ENCODE data around the gene DMD.

Gene DMD

DNA sequence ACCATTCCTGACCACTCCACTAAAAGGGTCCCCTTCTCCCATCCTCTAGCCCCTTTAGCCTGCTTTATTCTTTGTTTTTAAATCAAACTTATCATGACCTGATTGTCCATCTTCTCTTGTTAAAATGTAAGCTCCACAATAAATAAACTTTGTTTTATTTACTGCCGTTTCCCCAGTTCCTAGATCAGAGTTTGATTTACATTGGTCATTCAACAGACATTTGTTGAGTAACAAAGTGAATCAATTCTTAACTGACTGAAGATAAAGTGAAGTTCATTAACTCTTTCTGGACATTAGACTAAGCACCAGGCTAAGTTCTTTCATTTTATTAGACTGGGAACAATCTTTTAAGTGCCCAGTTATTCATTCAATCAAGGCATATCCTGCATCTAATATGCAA lies 1876.4 kb downstream of the DMD start:
- no peak for ATAC-seq
- no peak for DNase-seq

DNA sequence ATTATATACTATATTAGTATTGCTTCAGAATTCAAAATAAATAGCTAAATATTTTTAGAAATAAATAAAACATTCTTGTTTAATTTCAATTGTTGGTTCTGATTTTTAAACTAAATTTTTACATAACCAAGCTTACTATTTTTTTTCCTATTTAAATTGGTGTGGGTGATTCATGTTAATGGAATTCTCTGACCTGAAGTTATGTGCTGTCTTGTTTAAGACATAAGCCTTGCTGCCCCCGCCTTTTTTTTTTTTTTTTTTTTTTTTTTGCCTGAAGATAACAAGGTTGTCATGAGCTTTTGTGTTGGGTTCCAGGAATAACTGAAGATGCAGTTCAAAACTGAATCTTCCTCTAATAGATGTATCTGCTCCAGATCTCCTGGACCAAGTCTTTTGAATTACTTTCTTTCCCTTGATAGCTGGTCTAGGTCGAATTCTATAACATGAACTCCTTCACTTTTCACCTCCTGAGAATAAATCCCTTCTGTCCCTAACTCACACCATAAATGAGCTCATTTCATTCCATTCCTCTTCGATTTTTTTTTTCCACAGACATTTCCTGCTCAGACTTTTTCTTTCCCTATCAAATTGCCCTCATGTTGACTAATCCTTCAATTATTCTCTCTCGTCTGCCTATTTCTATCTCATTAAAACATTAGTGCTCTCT lies 1878.1 kb downstream of the DMD start:
- ATAC-seq: no peak
- no peak for DNase-seq

DNA sequence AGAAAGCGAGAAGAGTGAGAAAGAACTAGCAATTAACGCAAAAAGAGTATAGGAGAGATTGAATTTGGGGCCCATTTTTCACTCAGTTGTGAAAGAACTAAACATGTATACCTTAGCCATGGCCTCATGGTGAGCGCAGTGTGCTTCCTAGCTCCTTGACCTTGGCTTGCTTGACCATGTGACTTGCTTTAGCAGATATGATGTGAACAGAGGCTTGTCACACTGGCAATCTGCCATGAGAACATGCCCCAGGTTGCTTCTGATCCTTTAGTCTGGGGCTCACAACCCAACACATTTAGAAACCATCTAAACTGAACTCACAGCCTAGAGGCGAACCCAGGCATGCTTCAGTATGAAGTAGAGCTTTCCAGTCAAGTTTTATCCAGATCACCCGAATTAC lies 1879.4 kb downstream of the DMD start:
- no peak for ATAC-seq

DNA sequence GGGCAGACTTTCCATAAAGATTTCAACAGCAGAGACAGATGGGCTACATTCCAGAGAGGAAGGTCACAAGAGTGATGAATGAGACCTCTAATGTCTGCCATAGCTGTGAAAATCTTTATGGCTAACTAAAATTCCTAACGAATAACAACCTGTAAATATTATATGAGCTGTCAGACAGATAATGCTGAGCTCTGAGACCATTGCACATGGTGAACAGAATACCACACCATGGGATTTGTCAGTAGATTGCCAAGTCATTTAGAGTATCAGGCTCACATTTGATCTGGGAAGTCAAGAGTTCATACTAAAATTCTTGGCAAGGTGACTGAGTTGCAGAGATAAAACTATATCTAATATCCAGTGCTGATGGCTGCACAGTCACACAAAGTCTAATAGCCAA lies 1880.3 kb downstream of the DMD start:
- ATAC-seq: no peak
- no peak for DNase-seq

More for the DNA sequence above, 1879.4 kb downstream of the DMD start:
- DNase-seq: no peak

DNA sequence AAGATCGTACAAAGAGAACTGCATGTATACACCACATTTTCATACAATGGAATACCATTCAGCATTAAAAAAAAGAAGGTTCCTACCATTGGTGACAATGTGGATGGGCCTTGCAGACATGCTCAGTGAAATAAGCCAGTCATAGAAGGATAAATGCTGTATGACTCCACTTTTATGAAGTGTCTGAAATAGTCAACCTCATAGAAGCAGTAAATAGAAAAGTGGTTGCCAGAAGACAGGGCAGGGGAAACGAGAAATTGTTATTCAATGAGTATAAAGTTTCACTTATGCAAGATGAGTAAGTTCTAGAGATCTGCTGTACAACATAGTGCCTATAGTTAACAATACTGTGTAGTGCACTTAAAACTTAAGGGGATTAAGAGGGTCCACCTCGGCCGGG lies 1882.1 kb downstream of the DMD start:
- DNase-seq (no peak), ATAC-seq (no peak)

DNA sequence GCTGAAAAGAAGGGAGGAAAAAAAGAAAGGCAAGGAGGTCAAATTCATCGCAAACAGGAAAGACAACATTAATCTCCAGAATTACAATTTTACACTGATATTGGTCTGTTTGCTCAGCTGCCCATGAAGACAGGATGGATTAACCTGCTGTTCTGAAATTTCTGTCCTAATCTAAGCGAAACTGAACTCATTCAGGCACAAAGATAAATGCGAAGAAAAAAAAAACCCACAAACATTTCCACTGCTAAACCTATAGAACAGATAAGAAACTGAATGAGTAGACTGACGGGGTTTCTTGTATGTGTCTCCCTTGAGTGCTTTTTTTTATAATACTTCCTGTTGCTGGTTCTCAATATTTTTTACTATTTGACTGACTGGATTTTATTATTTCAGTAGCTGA lies 1887.7 kb downstream of the DMD start:
- ATAC-seq (no peak), DNase-seq (no peak)

DNA sequence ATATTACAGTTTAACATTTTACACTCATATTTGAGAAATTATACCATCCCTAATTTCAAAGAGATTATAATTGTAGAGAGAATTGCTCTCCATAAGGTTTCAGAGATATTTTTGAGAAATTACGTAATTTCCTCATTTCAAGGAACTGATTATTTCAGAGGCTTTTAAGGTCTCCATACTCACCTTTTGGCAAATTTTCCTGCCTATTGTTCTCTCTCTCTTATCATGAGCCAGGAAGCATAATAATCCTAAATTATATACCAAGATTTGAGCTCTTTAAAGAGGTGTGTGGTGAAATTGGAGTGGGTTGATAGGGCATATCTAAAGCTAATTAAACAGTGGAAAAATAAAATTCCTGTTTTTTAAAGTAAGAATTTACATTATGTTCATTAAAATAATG lies 1890.6 kb downstream of the DMD start:
- DNase-seq (no peak), ATAC-seq (no peak)

DNA sequence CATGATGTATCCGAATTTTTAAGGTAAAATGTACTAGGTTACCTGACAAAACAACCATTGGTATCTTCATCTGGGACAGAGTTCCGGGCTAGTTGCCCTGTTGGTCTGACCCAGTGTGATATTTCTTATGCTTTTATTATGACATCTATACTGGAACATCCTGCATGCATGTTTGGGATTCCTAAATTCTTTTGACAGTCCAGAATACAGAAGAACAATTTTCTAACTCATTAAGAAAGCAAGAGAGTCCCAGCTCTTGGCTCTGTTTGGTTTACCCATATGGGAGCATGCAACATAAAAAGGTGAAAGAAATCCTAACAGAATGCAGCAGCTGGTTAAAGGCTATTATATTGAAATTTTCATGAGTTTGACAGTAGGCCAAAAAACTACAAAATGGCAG lies 1891.8 kb downstream of the DMD start:
- DNase-seq: no peak
- ATAC-seq: no peak

DNA sequence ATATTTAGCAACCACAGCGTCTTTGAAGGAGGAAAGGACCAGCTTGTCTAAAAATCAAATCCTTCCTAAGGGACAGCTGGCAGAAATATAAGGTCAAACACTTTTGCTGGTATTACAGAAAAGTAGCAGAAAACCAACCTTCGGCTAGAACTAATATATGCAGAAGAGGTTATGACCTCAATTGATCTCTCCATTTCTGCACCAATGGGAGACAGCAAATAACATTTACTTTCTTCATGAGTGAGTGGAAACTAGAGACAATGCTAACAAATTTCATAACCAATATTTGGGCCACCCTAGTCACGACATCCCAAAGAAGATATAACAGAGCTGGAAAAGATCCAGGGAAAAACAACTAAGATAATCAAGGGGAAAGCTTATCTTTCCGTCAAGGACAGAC lies 1892.5 kb downstream of the DMD start:
- no peak for ATAC-seq
- no peak for DNase-seq

DNA sequence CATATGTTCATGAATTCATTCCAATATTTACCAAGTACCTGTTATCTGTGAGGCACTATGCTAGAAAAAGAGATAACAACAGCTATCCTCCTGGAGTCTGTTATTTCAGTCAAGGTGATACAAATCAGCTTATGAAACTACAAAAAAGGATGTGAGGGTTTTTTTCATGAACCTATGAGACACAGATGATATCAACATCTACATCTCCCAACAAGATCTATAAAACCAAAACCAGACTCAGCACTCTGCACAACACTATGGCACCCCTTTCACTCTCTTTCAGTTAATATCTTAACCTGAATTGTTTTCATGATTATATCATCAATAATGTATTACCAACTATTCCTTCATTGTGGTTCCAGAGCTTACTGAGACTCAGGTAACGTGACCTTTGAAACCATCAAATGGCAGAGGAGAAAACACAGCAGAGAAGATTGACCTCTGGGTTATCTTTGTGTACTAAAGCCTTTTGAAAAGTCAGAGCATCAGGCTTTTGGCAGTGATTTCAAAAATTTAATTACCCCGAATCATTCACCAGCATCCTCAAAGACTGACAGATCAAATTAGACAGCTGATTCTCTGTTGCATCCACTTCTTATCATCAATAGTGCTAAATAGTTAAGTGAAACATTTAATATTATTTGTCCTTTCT lies 1894.9 kb downstream of the DMD start:
- ATAC-seq: no peak
- DNase-seq: no peak

DNA sequence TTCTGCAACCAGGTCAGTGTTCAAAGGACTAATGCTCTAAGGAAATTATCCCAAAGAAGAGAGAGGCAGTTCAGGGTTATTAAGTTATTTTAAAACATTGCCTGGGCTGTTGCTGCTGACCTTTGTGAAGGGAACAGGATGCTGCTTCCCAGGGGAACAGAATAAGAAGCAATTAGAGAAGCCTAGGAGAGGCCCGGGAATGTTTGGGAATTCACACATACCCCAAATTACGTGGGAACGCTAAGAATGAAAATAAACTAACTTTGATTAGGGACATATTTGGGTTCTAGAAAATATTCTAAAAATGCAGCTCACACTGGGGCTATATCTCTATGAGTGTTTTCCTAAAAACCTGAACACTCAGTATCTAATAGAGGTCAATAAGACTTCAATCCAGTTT lies 1896.4 kb downstream of the DMD start:
- ATAC-seq (no peak), DNase-seq (no peak)

DNA sequence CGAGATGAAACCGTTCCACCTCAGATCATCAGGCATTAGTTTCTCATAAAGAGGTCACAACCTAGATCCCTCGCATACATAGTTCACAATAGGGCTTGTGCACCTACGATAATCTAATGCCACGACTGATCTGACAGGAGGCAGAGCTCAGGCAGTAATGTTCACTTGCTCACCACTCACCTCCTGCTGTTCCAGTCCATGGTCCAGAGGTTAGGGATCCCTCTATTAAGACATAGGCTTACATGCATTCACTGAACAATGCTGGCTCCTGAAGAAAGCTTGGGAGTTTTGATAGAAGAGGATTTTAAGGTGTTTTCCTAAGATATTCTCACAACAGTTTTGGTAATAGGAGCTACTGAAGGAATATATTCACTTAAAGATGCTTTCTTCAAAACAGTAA lies 1903.4 kb downstream of the DMD start:
- ATAC-seq (no peak), DNase-seq (no peak)

DNA sequence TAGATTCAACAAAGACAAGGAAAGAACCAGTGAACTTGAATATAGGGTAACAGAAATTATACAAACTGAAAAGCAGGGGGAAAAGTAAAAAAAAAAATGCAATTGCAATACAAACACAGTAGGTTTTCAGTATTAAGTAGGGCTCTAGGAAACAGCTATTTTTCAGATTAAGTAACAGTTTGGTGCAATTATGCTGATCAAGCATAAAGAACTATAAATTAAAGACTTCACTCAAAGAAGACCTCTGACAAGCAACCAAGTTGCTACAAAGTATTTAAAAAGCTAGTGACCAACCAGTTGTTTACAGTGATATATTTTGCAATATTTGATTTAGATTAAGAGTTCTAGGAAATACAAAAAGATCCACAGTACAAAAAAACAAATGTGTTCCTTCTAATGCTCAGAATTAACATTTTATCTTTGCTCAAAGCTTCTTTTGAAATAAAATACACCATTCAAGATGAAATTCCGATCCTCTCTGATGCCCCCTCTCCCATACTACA lies 1908.7 kb downstream of the DMD start:
- DNase-seq (no peak), ATAC-seq (no peak)

DNA sequence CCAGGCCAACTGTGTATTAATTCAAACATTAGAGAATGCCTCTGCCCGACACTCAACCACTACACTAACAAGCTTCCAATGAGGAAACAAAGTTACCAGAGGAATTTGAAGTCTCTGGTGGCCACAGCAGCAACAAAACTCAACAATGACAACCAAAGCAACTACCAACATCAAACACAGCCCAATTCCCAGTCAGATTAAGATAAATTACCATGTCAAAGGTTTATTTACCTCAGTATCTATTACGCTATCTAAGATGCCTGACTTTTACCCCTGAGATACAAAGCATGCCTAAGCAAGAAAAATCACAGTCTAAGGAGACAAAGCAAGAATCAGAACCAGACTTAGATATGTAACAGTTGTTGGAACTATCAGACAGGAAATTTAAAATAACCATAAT lies 1909.4 kb downstream of the DMD start:
- DNase-seq (no peak), ATAC-seq (no peak)

DNA sequence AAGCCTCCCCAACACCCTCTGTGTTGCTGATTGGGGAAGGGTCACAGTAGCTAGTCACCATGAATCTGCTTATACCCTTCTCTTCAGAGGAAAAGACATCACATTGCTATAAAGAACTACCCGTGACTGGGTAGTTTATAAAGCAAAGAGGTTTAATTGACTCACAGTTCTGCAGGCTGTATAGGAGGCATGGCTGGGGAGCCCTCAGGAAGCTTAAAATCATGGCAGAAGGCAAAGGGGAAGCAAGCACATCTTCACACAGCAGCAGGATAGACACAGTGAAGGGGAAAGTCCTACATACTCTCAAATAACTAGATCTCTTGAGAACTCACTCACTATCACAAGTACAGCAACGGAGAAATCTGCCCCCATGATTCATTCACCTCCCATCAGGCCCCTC lies 1910.1 kb downstream of the DMD start:
- ATAC-seq: no peak
- DNase-seq: no peak

DNA sequence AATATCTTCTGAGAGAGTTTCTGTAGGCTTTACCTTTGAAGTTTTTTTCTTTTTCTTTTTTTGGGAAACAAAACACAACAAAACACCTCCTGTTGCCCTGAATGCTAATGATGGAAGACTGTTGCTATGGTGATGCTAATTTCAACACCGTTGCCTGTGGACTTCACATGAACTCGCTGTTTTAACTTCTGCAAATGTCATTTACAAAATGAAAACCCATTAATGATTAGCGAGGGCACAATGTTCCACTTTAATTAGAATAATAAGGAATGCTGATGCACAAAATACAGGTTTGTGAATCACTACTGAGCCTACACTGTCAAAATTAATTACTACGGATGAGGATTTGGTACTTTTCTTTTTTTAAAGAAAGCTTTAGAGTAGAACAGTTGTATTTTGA lies 1912.4 kb downstream of the DMD start:
- ATAC-seq (no peak), DNase-seq (no peak)

DNA sequence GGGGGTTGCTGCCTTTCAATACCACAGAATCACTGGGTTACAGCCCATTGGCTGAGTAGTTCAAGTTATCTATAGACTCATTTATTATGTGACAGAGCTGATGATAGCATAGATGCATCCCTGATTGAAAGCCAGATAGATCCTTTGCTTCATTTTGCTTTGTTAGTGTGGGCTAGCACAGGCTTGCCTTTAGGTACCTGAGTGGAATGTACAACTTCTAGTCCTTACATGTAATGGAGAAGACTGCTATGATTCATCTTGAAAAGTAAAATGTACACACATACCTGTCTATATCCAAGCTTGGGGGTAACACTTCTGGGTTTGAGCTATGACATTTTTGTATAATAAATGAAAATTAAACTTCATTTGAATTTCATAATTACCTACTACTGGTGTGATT lies 1913.5 kb downstream of the DMD start:
- DNase-seq (no peak), ATAC-seq (no peak)

DNA sequence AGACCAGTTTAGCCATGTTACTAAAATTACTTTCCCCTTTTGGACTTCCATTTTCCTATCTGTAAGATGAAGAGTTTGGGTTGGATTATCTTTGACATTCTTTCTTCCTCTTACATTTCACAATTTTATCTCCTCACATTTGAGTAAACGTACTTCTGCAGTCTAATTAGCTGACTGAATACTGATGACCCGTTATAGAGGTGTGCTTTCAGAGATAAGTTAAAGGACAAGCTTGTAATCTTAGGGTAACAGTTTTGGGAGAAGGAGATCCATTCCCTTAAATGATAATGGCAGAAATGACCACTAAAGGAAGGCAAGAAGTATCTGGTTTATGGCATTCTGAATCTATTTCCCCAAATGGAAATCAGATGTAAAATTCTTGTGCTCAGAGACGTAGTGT lies 1916.9 kb downstream of the DMD start:
- DNase-seq (no peak), ATAC-seq (no peak)

DNA sequence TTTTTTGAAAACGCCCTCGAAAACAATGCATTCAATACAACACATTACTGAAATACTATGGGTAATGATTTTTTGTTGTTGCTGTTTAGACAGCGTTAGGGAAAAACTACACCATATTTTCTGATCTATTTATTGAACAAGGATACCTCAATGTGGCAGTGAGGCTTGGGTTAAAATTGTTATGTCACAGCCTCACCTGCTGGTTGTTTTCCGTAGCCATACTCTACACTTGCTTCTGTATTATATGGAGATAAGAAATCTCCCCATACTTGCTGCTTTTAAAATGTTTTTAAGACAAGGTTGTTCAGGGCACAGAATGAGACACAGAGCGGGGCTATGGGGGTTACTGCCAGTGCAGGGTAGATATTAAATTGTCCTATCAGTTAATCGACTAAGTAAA lies 1917.9 kb downstream of the DMD start:
- ATAC-seq (no peak), DNase-seq (no peak)

DNA sequence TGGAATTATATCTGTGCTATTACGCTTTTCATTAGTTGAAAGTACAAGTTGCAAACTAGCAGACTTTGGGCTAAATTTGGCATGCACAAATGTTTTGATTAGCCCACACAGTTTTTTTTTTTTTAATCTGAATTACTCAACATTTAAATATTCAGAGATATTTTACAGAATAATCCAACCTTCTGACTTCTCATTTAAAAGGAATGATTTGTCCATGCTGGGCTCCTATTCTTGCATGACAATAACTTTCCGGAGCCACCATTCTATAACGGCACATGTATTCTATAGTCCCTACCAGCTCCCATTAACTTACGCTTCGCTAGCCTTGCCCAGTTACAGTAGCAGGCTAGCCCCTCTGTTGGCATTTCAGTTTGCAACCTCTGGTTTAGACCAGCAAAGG lies 1920.2 kb downstream of the DMD start:
- no peak for ATAC-seq
- no peak for DNase-seq

DNA sequence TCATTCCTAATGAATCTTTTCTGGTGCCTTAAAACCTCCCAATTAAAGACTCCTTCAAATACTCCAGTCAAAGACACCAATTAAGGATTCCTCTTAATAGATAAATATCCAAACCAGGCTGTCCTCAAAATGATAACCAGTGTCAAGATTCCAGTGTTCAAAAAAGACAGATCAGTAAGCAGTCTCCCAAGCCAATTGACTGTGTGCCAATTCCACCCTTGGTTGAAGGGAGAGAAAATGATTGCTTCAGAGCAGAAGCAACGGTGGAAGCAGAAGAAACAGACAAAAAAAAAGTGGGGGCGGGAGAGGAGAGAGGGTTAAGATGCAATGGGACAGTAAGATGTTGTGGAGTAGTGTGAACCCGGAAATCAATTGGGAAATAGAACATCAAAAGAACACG lies 1923.5 kb downstream of the DMD start:
- no peak for DNase-seq
- no peak for ATAC-seq

DNA sequence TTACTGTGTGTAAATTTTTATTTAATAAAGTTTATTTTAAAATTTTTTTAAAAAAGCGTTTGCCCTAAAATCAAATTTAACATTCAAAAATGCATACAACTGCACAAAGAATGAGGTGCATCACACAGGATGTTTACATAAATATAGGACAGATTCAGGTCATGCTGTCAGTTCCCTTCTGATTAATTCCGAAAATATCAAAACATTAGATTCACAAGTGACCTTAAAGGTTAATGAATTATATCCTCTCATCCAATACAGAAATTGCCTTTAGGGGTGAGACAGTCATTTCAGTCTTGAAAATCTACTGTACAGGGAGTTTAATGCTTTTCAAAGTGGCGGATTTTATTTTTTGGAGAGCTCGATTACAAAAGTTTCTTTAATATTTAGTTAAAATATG lies 1930.8 kb downstream of the DMD start:
- ATAC-seq: no peak
- DNase-seq: no peak

DNA sequence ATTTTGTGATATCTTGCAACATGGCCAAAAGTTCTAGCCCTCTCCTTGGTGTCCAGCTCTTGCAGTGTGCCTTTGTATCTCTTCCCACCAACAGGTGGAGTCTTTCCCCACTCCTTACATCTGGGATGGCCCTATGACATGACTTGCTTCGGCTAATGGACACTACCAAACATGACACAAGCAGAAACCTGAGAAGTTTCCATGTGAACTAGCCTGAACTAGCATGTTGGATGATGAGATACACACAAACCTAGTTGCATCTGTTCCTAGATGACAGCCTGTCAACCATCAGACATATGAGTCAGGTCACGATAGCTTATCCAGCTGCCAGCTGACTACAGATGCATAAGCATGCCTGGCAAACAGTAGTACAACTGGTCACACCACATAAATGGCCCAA lies 1932.0 kb downstream of the DMD start:
- DNase-seq: no peak
- ATAC-seq: no peak

DNA sequence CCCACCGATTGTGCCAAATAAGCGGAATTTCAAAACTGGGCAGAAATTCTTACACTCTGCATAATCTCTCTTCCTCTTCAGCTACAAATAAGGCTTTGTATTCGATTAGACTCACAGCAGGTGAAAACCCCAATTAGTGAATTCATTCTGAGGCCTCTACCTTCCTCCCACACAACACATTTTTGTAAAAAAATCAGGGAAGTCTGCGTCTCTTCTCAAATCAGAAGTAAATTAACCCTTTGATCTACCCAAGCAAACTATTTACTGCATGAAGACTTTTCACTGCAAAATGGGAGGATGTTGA lies 1938.9 kb downstream of the DMD start:
- ATAC-seq: no peak
- DNase-seq: no peak

Measured in stimulated activated naive CD8-positive, alpha-beta T cell treated with anti-CD3 and anti-CD28 coated beads, Interleukin-15, Interleukin-2, amounts not matched to agents 100 U/mL and 50 U/mL, for 24 hours (primary cell).